ENCODE results near the gene PALB2. TPM values are rescaled to one million over a fixed set of nuclear protein-coding genes. Genes with fewer than 3 reads are reported as not detected.

Gene PALB2
- total and polyA plus RNA-seq, 2 of the 8 experiments (the other 6 are each of a cell fraction or from before 2014, with no cell fraction given) = 12.5 to 33.1 TPM

GRCh38 chr16:23678430-23679273 lies 37.5 kb upstream of the PALB2 start, which contains the start of gene PLK1 (continued):
- TF ChIP-seq ATF3 (IDR thresholded peaks at IDR 0.05; ENCODE audit: insufficient read depth, low read depth, low read length) = no peak
- TF ChIP-seq HDAC2 (IDR thresholded peaks at IDR 0.05; ENCODE audit: borderline replicate concordance in 1 of 2, low read depth in 2 of 2, low read length in 2 of 2) = peak; percentile 92 to 97
- TF ChIP-seq, protein P1, sequence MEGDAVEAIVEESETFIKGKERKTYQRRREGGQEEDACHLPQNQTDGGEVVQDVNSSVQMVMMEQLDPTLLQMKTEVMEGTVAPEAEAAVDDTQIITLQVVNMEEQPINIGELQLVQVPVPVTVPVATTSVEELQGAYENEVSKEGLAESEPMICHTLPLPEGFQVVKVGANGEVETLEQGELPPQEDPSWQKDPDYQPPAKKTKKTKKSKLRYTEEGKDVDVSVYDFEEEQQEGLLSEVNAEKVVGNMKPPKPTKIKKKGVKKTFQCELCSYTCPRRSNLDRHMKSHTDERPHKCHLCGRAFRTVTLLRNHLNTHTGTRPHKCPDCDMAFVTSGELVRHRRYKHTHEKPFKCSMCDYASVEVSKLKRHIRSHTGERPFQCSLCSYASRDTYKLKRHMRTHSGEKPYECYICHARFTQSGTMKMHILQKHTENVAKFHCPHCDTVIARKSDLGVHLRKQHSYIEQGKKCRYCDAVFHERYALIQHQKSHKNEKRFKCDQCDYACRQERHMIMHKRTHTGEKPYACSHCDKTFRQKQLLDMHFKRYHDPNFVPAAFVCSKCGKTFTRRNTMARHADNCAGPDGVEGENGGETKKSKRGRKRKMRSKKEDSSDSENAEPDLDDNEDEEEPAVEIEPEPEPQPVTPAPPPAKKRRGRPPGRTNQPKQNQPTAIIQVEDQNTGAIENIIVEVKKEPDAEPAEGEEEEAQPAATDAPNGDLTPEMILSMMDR (IDR thresholded peaks at IDR 0.05; ENCODE audit: control extremely low read depth in 1 of 3, insufficient read depth in 1 of 3, low read depth in 1 of 3, low read length in 3 of 3) = peak; percentile 18 to 49 (median 47)
- TF ChIP-seq SP1 (IDR thresholded peaks at IDR 0.05; ENCODE audit: low read depth, low read length) = peak; percentile 53; the same call in 1 of the 2 replicates
- TF ChIP-seq POLR2A (IDR thresholded peaks at IDR 0.05; ENCODE audit: control extremely low read depth in 1 of 2, low read depth in 2 of 2, low read length in 2 of 2) = peak; percentile 72 to 73
- 0 out of 2 replicates have a peak, but pooled peaks have one; percentile 17 for TF ChIP-seq EGR1 (IDR thresholded peaks at IDR 0.05; ENCODE audit: borderline replicate concordance, low read depth, low read length)
- no peak for TF ChIP-seq SP2 (IDR thresholded peaks at IDR 0.05; ENCODE audit: low read length)
- TF ChIP-seq JUND (IDR thresholded peaks at IDR 0.05; ENCODE audit: low read length) = no peak
- TF ChIP-seq CHD2 (IDR thresholded peaks at IDR 0.05; ENCODE audit: low read length) = no peak; the same call in 1 of the 2 replicates
- TF ChIP-seq KDM5A (IDR thresholded peaks at IDR 0.05; ENCODE audit: low read length) = no peak
- TF ChIP-seq RXRA (IDR thresholded peaks at IDR 0.05; ENCODE audit: insufficient read depth, low read depth, low read length) = no peak
- TF ChIP-seq ZNF274 (IDR thresholded peaks at IDR 0.05; ENCODE audit: borderline replicate concordance, extremely low read depth, low read length) = no peak
- TF ChIP-seq, protein P2, sequence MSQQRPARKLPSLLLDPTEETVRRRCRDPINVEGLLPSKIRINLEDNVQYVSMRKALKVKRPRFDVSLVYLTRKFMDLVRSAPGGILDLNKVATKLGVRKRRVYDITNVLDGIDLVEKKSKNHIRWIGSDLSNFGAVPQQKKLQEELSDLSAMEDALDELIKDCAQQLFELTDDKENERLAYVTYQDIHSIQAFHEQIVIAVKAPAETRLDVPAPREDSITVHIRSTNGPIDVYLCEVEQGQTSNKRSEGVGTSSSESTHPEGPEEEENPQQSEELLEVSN (IDR thresholded peaks at IDR 0.05) = peak; percentile 82
- no peak for TF ChIP-seq EZH2 (IDR thresholded peaks at IDR 0.05; ENCODE audit: low read depth, low read length, severe bottlenecking)
- TF ChIP-seq CBX8 (IDR thresholded peaks at IDR 0.05; ENCODE audit: borderline replicate concordance, low read depth, low read length) = no peak
- TF ChIP-seq RAD21 (IDR thresholded peaks at IDR 0.05 in 1 of 2, conservative IDR thresholded peaks at IDR 0.05 in 1 of 2; ENCODE audit: low read depth in 2 of 2, low read length in 2 of 2) = peak; percentile 37 to 53; a peak in 3 of 4 replicates
- no peak for TF ChIP-seq RFX5 (IDR thresholded peaks at IDR 0.05; ENCODE audit: borderline replicate concordance, low read depth, low read length)
- no peak for TF ChIP-seq POU5F1 (IDR thresholded peaks at IDR 0.05; ENCODE audit: low read depth, low read length)

Measured in H1 (cell line).